ENCODE measurements around the gene TIAM1. TPM values are rescaled to one million over a fixed set of nuclear protein-coding genes. Genes with fewer than 3 reads are reported as not detected.

Gene TIAM1
- total RNA-seq, 1 donor from 2014 or later = 6.6 TPM

GRCh38 chr21:31201548-31201947 is 142.5 kb downstream of the TIAM1 start:
- Mint-ChIP-seq H3K4me3 (ENCODE audit: unreplicated experiment) (no peak overlapping the region), H3K4me1 (ENCODE audit: low read depth) (peaks cover 41% of the 10 kb centered on the region), H3K36me3 (ENCODE audit: low read depth) (no peaks in the 10 kb centered on the region), H3K27ac (ENCODE audit: unreplicated experiment) (no peak overlapping the region), H3K27me3 (ENCODE audit: low read depth) (no peaks in the 10 kb centered on the region), H3K9me3 (ENCODE audit: low read depth) (no peaks in the 10 kb centered on the region)
- no peak for DNase-seq (ENCODE audit: low spot score)
- no peak for TF ChIP-seq CTCF (IDR thresholded peaks at IDR 0.05)

- peaks cover 41% of the 10 kb centered on the region for H3K4me1 Mint-ChIP-seq (ENCODE audit: low read depth)
- H3K27ac Mint-ChIP-seq (ENCODE audit: unreplicated experiment) = no peak overlapping the region
- no peaks in the 10 kb centered on the region for H3K9me3 Mint-ChIP-seq (ENCODE audit: low read depth)
- H3K4me3 Mint-ChIP-seq (ENCODE audit: unreplicated experiment) = no peak overlapping the region
- TF ChIP-seq CTCF (IDR thresholded peaks at IDR 0.05) = no peak
- H3K27me3 Mint-ChIP-seq (ENCODE audit: low read depth) = no peaks in the 10 kb centered on the region
- H3K36me3 Mint-ChIP-seq (ENCODE audit: low read depth) = no peaks in the 10 kb centered on the region
- DNase-seq (ENCODE audit: low spot score) = no peak
Observed at GRCh38 chr21:31201144-31201543, 142.9 kb downstream of the TIAM1 start.

GRCh38 chr21:31198575-31198974 is 145.5 kb downstream of the TIAM1 start:
- Mint-ChIP-seq H3K4me1 (ENCODE audit: low read depth) (peaks cover 22% of the 10 kb centered on the region), H3K4me3 (ENCODE audit: unreplicated experiment) (no peak overlapping the region), H3K27ac (ENCODE audit: unreplicated experiment) (no peak overlapping the region), H3K9me3 (ENCODE audit: low read depth) (no peaks in the 10 kb centered on the region), H3K36me3 (ENCODE audit: low read depth) (no peaks in the 10 kb centered on the region), H3K27me3 (ENCODE audit: low read depth) (no peaks in the 10 kb centered on the region)
- peak; percentile 97 for TF ChIP-seq CTCF (IDR thresholded peaks at IDR 0.05)
- DNase-seq (ENCODE audit: low spot score) = no peak

GRCh38 chr21:31196724-31197123 is 147.3 kb downstream of the TIAM1 start:
- H3K27ac Mint-ChIP-seq (ENCODE audit: unreplicated experiment) = no peak overlapping the region
- no peaks in the 10 kb centered on the region for H3K27me3 Mint-ChIP-seq (ENCODE audit: low read depth)
- no peak for TF ChIP-seq CTCF (IDR thresholded peaks at IDR 0.05)
- H3K4me3 Mint-ChIP-seq (ENCODE audit: unreplicated experiment) = no peak overlapping the region
- H3K9me3 Mint-ChIP-seq (ENCODE audit: low read depth) = no peaks in the 10 kb centered on the region
- peaks cover 2% of the 10 kb centered on the region for H3K36me3 Mint-ChIP-seq (ENCODE audit: low read depth)
- no peak for DNase-seq (ENCODE audit: low spot score)
- H3K4me1 Mint-ChIP-seq (ENCODE audit: low read depth) = peaks cover 8% of the 10 kb centered on the region

GRCh38 chr21:31195334-31196015 is 148.6 kb downstream of the TIAM1 start:
- no peaks in the 10 kb centered on the region for H3K9me3 Mint-ChIP-seq (ENCODE audit: low read depth)
- DNase-seq (ENCODE audit: low spot score) = no peak
- peaks cover 2% of the 10 kb centered on the region for H3K36me3 Mint-ChIP-seq (ENCODE audit: low read depth)
- no peaks in the 10 kb centered on the region for H3K27me3 Mint-ChIP-seq (ENCODE audit: low read depth)
- TF ChIP-seq CTCF (IDR thresholded peaks at IDR 0.05) = no peak
- no peaks in the 10 kb centered on the region for H3K4me1 Mint-ChIP-seq (ENCODE audit: low read depth)
- no peak overlapping the region for H3K27ac Mint-ChIP-seq (ENCODE audit: unreplicated experiment)
- H3K4me3 Mint-ChIP-seq (ENCODE audit: unreplicated experiment) = no peak overlapping the region
